Activated T-helper 2 cell treated with anti-CD3 and anti-CD28 coated beads, Interferon-gamma antibody, Interleukin-2, Interleukin-4, amounts not matched to agents 10 μg/mL and 5 μg/mL and 100 μg/mL, durations not matched to agents 14 hours and 24 hours and 36 hours (primary cell): ENCODE results near the gene MTURN. TPM values are rescaled to one million over a fixed set of nuclear protein-coding genes. Genes with fewer than 3 reads are reported as not detected.

Experiments used
- DNase-seq: peaks from one replicate; pipeline ENCODE4 v3.0.0; 2021; ENCODE audit warnings: low spot score
- H3K27ac Mint-ChIP-seq: one replicate; pipeline ENCODE4 v1.8.0; 2021; ENCODE audit warnings: mixed read lengths
- H3K27me3 Mint-ChIP-seq: one replicate; pipeline ENCODE4 v1.8.0; 2021; ENCODE audit warnings: low read depth, mixed read lengths
- H3K36me3 Mint-ChIP-seq: one replicate; pipeline ENCODE4 v1.8.0; 2021; ENCODE audit warnings: low read depth, mixed read lengths
- H3K4me1 Mint-ChIP-seq: one replicate; pipeline ENCODE4 v1.8.0; 2021; ENCODE audit warnings: low read depth, mixed read lengths
- H3K4me3 Mint-ChIP-seq: one replicate; pipeline ENCODE4 v1.8.0; 2021; ENCODE audit warnings: low read depth, mild to moderate bottlenecking, moderate library complexity, mixed read lengths
- H3K9me3 Mint-ChIP-seq: one replicate; pipeline ENCODE4 v1.8.0; 2021; ENCODE audit warnings: mixed read lengths
- intact Hi-C: fragments of 100-400 bp; cut with micrococcal nuclease; formaldehyde crosslinking; loops from one replicate; pipeline ENCODE4 v1.15.1; 2023
- total RNA-seq: library from RNA; stranded (reverse); gene quantifications from 2 replicates; pipeline ENCODE4 v1.2.3, GENCODE V29; 2022

Gene MTURN
- total RNA-seq, 1 donor from 2014 or later: 4.0 TPM

GRCh38 chr7:30193336-30193943 lies 58.7 kb downstream of the MTURN start:
- no peak overlapping the region for H3K4me3 Mint-ChIP-seq
- no peaks in the 10 kb centered on the region for H3K27me3 Mint-ChIP-seq
- DNase-seq: no peak
- no peaks in the 10 kb centered on the region for H3K4me1 Mint-ChIP-seq
- intact Hi-C loops: no loop called here
- H3K36me3 Mint-ChIP-seq: no peaks in the 10 kb centered on the region
- no peak overlapping the region for H3K27ac Mint-ChIP-seq
- H3K9me3 Mint-ChIP-seq: peaks cover 39% of the 10 kb centered on the region

GRCh38 chr7:30196408-30196807 lies 61.6 kb downstream of the MTURN start:
- Mint-ChIP-seq H3K4me3 (no peak overlapping the region), H3K4me1 (no peaks in the 10 kb centered on the region), H3K27ac (no peak overlapping the region), H3K27me3 (no peaks in the 10 kb centered on the region), H3K9me3 (peaks cover 28% of the 10 kb centered on the region), H3K36me3 (no peaks in the 10 kb centered on the region)
- intact Hi-C loops: no loop called here
- no peak for DNase-seq

- Mint-ChIP-seq H3K4me3 (no peak overlapping the region), H3K36me3 (no peaks in the 10 kb centered on the region), H3K9me3 (peaks cover 28% of the 10 kb centered on the region), H3K27ac (no peak overlapping the region), H3K27me3 (no peaks in the 10 kb centered on the region), H3K4me1 (no peaks in the 10 kb centered on the region)
- DNase-seq: no peak
- intact Hi-C loops: no loop called here
Observed at GRCh38 chr7:30197438-30197837, 62.7 kb downstream of the MTURN start.

- intact Hi-C loops: no loop called here
Observed at GRCh38 chr7:30199271-30199670, 64.5 kb downstream of the MTURN start.

GRCh38 chr7:30200591-30200990 lies 65.8 kb downstream of the MTURN start:
- DNase-seq: no peak
- intact Hi-C loops: no loop called here
- Mint-ChIP-seq H3K36me3 (no peaks in the 10 kb centered on the region), H3K4me1 (no peaks in the 10 kb centered on the region), H3K27me3 (no peaks in the 10 kb centered on the region), H3K27ac (no peak overlapping the region), H3K4me3 (no peak overlapping the region), H3K9me3 (peaks cover 19% of the 10 kb centered on the region)

More at GRCh38 chr7:30199271-30199670, 64.5 kb downstream of the MTURN start:
- Mint-ChIP-seq H3K4me1 (no peaks in the 10 kb centered on the region), H3K4me3 (no peak overlapping the region), H3K36me3 (no peaks in the 10 kb centered on the region), H3K27ac (no peak overlapping the region), H3K27me3 (no peaks in the 10 kb centered on the region), H3K9me3 (peaks cover 28% of the 10 kb centered on the region)
- no peak for DNase-seq

GRCh38 chr7:30201161-30201666 lies 66.4 kb downstream of the MTURN start:
- no peak for DNase-seq
- Mint-ChIP-seq H3K27me3 (no peaks in the 10 kb centered on the region), H3K36me3 (no peaks in the 10 kb centered on the region), H3K9me3 (peaks cover 13% of the 10 kb centered on the region), H3K4me3 (no peak overlapping the region), H3K27ac (no peak overlapping the region), H3K4me1 (no peaks in the 10 kb centered on the region)
- intact Hi-C loops: no loop called here

- no peaks in the 10 kb centered on the region for H3K27me3 Mint-ChIP-seq
- no peak for DNase-seq
- no peak overlapping the region for H3K27ac Mint-ChIP-seq
- H3K9me3 Mint-ChIP-seq: peaks cover 6% of the 10 kb centered on the region
- H3K4me1 Mint-ChIP-seq: no peaks in the 10 kb centered on the region
- intact Hi-C loops: no loop called here
- no peak overlapping the region for H3K4me3 Mint-ChIP-seq
- H3K36me3 Mint-ChIP-seq: no peaks in the 10 kb centered on the region
Observed at GRCh38 chr7:30201921-30202320, 67.1 kb downstream of the MTURN start.

GRCh38 chr7:30202671-30203070 lies 67.9 kb downstream of the MTURN start:
- no peak for DNase-seq
- intact Hi-C loops: no loop called here
- H3K27me3 Mint-ChIP-seq: no peaks in the 10 kb centered on the region
- H3K4me3 Mint-ChIP-seq: no peak overlapping the region
- no peaks in the 10 kb centered on the region for H3K4me1 Mint-ChIP-seq
- no peaks in the 10 kb centered on the region for H3K36me3 Mint-ChIP-seq
- no peaks in the 10 kb centered on the region for H3K9me3 Mint-ChIP-seq
- no peak overlapping the region for H3K27ac Mint-ChIP-seq

- no peaks in the 10 kb centered on the region for H3K9me3 Mint-ChIP-seq
- no peaks in the 10 kb centered on the region for H3K4me1 Mint-ChIP-seq
- no peaks in the 10 kb centered on the region for H3K36me3 Mint-ChIP-seq
- H3K27me3 Mint-ChIP-seq: no peaks in the 10 kb centered on the region
- DNase-seq: no peak
- intact Hi-C loops: no loop called here
- no peak overlapping the region for H3K4me3 Mint-ChIP-seq
- no peak overlapping the region for H3K27ac Mint-ChIP-seq
Observed at GRCh38 chr7:30206491-30206890, 71.7 kb downstream of the MTURN start.

GRCh38 chr7:30206942-30207341 lies 72.2 kb downstream of the MTURN start:
- Mint-ChIP-seq H3K27me3 (no peaks in the 10 kb centered on the region), H3K4me1 (no peaks in the 10 kb centered on the region), H3K36me3 (no peaks in the 10 kb centered on the region), H3K27ac (no peak overlapping the region), H3K4me3 (no peak overlapping the region), H3K9me3 (no peaks in the 10 kb centered on the region)
- intact Hi-C loops: no loop called here
- DNase-seq: no peak

- Mint-ChIP-seq H3K36me3 (no peaks in the 10 kb centered on the region), H3K27ac (no peak overlapping the region), H3K4me1 (no peaks in the 10 kb centered on the region), H3K9me3 (no peaks in the 10 kb centered on the region), H3K4me3 (no peak overlapping the region), H3K27me3 (no peaks in the 10 kb centered on the region)
- intact Hi-C loops: no loop called here
- no peak for DNase-seq
Observed at GRCh38 chr7:30207376-30207775, 72.6 kb downstream of the MTURN start.

GRCh38 chr7:30209951-30210350 lies 75.2 kb downstream of the MTURN start:
- no peaks in the 10 kb centered on the region for H3K9me3 Mint-ChIP-seq
- peaks cover 13% of the 10 kb centered on the region for H3K27me3 Mint-ChIP-seq
- H3K27ac Mint-ChIP-seq: no peak overlapping the region
- H3K4me3 Mint-ChIP-seq: no peak overlapping the region
- DNase-seq: no peak
- no peaks in the 10 kb centered on the region for H3K36me3 Mint-ChIP-seq
- no peaks in the 10 kb centered on the region for H3K4me1 Mint-ChIP-seq
- intact Hi-C loops: no loop called here
